ENCODE measurements around the gene RAP1GAP.

- TF ChIP-seq, protein P1, sequence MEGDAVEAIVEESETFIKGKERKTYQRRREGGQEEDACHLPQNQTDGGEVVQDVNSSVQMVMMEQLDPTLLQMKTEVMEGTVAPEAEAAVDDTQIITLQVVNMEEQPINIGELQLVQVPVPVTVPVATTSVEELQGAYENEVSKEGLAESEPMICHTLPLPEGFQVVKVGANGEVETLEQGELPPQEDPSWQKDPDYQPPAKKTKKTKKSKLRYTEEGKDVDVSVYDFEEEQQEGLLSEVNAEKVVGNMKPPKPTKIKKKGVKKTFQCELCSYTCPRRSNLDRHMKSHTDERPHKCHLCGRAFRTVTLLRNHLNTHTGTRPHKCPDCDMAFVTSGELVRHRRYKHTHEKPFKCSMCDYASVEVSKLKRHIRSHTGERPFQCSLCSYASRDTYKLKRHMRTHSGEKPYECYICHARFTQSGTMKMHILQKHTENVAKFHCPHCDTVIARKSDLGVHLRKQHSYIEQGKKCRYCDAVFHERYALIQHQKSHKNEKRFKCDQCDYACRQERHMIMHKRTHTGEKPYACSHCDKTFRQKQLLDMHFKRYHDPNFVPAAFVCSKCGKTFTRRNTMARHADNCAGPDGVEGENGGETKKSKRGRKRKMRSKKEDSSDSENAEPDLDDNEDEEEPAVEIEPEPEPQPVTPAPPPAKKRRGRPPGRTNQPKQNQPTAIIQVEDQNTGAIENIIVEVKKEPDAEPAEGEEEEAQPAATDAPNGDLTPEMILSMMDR (IDR thresholded peaks at IDR 0.05; ENCODE audit: borderline replicate concordance, extremely low read depth, low read length, poor library complexity, severe bottlenecking): no peak
- TF ChIP-seq EZH2 (IDR thresholded peaks at IDR 0.05; ENCODE audit: borderline replicate concordance, low read depth, low read length, severe bottlenecking): no peak
Observed at GRCh38 chr1:21668951-21669257, 253 bp downstream of the RAP1GAP start.
